ENCODE data around the gene BAK1.

GRCh38 chr6:33551538-33551937 is 28.5 kb downstream of the BAK1 start:
- no peak for TF ChIP-seq POLR2AphosphoS5 (IDR thresholded peaks at IDR 0.05)
- TF ChIP-seq CTCF (IDR thresholded peaks at IDR 0.05) = no peak
